GM10847 (cell line): Measurements from ENCODE around the gene FOXC1.

ENCODE experiments used
- POLR2A ChIP-seq: IDR thresholded peaks from 2 replicates; pipeline ENCODE4 v1.6.1; 2011; ENCODE audit not compliant: insufficient read length; ENCODE audit errors: extremely low read depth

The FOXC1 gene

DNA sequence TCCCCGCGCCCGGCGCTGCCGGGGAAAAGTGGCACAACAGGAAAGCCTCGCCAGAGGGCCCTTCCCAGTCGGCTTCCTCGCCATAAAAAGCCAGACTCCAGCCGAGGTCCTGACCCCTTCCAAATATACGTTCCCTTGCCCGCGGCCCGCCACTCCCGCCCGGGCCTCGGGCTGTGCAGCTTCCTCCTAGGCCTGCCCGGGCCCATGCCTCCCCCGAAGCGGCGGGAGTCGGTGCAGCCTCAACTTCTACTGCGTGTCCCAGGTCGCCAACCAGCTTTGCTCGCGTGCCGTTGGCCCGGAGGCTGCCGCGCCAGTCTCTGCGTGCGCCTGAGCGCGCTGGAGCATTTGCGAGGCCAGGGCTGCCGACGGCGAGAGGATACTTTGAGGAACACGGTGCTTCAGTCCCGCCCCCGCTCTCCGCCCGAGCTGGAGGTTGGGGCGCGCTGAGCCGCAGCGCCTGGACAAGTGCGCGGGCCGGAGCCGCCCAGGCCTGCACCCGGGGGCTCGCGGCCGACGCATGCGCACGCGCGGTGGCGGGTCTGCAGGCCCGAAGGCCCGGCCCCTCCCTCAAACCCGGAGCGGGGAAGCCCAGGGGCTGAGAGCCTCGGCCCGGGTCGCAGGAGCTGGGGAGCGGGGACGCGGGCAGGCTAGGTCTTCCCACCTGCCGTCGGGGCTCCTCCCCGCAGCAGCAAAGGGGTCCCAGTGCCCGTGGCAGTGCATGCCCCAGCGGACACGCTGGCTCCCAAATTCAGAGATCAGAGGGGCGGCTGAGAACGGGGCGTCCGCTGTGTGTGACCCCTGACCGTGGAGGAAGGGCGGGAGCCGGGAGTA is 10.2 kb downstream of the FOXC1 start:
- no peak for TF ChIP-seq POLR2A

GRCh38 chr6:1620504-1621069 is 10.9 kb downstream of the FOXC1 start:
- no peak for TF ChIP-seq POLR2A

DNA sequence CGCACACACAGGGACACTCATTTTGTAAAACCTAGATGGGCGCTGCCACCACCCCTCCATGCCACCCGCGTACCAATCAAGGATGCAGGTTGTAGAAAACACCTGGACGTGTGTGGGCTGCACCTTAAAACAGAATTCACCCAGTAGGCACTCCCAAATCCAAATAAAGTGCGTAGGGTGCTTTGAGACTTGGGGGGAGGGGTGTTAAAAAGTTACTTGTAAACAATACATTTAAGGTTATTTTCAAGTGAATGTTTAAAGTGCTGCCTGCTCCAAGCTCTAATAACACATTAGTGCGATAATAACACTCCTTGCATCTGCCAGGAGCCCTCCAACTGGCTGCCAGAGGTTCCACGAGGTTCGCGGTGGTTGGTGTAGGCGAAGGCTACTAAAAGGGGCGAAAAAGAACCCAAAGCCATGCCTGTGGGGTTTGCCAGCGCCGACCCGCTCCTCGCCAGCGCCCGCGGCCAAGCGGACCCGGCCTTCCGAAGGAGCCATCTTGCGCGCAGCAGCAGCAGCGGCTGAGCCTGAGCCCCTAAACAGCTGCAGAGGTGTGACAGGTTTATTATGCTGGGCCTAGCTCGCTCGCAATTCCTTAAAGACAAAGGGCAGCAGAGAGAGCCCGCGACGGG is 11.5 kb downstream of the FOXC1 start:
- TF ChIP-seq POLR2A: no peak

DNA sequence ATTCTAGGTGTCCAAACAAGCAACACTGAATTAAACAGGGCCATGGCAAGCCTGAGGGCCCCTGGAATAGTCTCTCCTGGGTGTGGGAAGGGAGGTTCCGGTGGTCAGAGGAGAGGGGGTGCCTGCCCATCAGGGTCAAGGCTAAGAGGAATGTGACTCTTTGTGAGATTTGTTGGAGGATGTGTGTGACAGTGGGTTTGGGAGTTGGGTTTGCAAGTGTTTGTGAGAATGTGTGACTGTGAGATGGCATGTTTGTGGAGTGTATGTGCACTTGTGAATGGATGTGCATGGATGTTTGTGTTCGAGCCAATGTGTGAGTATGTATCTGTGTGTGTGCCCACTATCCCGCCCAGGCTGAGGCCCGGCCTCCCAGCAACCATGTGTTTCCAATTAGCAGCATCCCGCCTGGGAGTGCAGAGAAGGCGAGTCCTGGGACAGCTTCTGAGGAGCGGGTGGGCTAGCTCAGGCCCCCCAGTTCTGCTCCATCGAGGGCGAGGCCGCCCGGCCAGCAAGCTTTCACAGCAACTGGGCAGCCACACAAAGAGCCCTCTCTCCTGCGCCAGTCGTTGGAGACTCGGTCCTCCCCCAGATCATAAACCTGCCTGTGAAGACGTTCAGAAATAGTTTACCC is 12.6 kb downstream of the FOXC1 start:
- TF ChIP-seq POLR2A: no peak

- TF ChIP-seq POLR2A: no peak
Observed at GRCh38 chr6:1622851-1623768, 13.4 kb downstream of the FOXC1 start.

DNA sequence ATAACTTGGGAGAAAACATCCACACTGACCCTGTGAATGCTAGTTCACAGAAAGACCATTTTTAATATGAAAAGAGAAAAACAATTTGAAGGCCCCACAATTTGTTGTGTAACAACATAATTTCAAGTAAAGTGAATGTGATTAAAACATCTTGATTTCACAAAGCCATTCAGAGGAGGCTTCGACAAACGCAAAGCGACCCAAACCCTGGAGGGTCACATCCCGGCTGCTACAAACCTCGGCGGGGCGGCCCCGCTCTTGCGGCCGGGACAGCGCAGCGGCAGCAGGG is 14.0 kb downstream of the FOXC1 start:
- no peak for TF ChIP-seq POLR2A

GRCh38 chr6:1624058-1624850 is 14.5 kb downstream of the FOXC1 start:
- TF ChIP-seq POLR2A: no peak

DNA sequence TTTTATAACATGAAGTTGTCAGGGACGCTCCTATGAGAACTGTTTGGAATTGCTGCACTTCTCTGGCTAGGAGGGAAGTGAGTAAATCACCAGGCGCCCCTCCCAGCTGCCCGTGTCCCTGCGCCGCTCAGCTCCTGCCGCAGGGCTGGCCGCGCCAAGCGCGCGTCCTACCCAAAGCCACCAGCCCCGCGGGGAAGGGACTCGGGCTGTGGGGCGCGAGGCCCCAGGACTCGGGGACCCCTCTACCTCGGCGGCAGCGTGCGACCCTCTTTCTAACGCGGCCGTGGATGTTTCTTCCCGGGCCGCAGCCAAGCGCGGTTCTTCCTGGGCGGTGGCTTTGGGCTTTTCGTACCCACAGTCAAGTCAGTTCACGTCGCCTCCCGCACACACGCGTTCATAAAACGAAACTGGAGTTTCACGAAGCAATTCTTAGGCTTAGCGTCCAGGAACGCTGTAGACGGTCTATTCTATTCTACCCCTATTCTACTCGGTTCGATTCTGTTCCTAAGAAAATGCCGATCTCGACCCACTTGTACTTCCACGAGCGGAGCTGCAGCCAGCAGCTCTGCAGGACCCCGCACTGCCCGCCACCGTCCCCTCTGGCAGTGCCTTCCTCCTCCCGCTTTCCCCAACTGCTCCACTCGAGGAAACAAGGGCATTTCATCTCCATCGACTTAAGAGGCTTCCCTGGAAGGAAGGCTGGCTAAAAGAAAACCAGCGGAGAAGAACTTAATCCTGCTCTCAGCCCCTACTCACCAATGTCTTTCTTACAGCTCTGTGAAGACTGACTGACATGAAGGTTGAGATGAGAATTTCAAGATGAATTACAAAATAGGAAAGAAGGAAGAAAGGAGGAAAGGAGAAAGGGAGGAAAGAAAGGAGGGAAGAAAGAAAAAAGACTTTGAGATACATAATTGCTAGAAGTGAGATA is 15.4 kb downstream of the FOXC1 start:
- TF ChIP-seq POLR2A: no peak

GRCh38 chr6:1625794-1626435 is 16.2 kb downstream of the FOXC1 start:
- no peak for TF ChIP-seq POLR2A

DNA sequence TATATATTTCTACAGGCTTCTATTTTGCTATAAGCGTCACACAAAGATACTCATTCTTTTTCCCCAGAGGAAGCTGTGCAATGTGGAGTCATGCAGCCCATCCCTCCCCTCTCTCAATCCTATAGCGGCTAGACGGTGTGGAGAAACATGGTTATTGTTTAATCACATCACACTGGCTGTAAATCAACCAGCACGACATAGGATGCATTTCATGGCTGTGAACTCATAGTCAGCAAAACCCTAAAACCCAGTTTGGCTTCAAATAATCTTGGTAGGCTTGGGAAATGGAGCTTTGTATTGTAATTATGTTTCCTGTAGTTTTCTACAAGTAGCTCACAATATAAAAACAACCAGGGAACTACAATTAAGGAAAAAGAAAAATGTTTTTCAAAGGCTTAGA is 16.8 kb downstream of the FOXC1 start:
- no peak for TF ChIP-seq POLR2A

GRCh38 chr6:1627827-1628560 is 18.3 kb downstream of the FOXC1 start:
- TF ChIP-seq POLR2A: no peak

DNA sequence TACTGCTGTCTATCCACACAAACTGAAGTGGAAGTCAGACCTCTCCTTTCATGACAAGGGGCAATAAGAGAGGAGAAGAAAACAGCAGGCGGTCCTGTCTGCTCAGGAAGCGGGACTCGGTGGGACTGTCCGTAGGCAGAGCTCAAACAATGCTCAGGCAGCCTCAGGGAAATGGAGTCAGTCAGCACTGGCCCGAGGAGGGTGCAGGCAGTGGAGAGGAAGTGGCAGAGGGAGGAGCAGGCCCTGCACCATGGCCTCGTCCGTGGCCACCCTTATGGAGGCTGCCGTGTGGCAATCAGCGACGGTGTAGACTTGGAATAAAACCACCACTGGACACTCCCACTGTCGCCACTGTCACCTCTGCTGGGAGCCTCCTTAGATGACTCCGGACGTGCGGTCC is 19.6 kb downstream of the FOXC1 start:
- TF ChIP-seq POLR2A: no peak
